ENCODE data around the gene BANF1.
A peak's percentile ranks its signal among the peaks of the same experiment; 100 is the strongest.

The BANF1 gene, protein sequence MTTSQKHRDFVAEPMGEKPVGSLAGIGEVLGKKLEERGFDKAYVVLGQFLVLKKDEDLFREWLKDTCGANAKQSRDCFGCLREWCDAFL

DNA sequence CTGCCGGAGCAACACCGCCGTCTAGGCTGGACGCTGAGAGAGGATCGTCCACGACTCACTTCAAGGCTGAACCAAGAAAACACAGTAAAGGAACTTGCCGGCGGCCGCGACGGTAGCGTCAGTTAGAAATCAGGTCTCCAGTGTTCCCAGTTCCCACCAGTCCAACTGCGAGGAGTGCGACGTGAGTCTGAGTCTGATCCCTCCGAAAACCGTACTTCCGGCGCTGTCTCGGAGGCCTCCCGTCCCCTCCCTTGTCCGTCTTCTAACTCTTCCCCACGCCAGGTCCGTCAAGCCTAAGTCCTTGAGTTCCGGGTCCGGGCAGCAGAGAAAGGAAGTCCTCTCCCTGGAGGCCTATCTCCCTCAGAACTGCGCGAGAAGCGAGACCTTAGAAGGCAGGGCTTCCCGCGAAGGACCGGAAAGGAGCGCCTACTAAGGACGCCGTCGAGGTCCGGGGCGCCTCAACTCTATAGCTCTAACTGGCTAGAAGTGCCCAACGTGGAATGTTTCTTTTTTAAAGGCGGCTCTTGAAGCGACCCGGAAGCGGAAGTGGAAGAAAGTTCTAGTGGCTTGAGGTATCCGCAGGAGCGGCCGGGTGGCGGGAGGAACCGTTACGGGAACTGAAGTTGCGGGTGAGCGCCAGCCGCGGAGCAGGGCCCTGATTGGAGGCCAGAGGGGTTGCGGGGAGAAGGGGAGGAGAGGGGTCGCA is at the start of gene BANF1, which contains the start of gene EIF1AD:
Gene BANF1, plus strand, starts transcription at position 562 of the 706 bp plus-strand sequence. CDS start 748 bp downstream, outside the sequence.
Gene EIF1AD, minus strand, starts transcription at position 216 of the 706 bp plus-strand sequence. CDS start 1,768 bp downstream, outside the sequence.
- DNase-seq (ENCODE audit: low read depth), result peak; percentile 100
- TF ChIP-seq POLR2A (IDR thresholded peaks at IDR 0.05; ENCODE audit: extremely low read depth, insufficient read length), result peak; percentile 86
- TF ChIP-seq MYC (IDR thresholded peaks at IDR 0.05; ENCODE audit: low read depth, low read length), result peak; percentile 91
- no peak for TF ChIP-seq CTCF (IDR thresholded peaks at IDR 0.05; ENCODE audit: low read depth, low read length)
- TF ChIP-seq, protein P1, sequence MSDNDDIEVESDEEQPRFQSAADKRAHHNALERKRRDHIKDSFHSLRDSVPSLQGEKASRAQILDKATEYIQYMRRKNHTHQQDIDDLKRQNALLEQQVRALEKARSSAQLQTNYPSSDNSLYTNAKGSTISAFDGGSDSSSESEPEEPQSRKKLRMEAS (IDR thresholded peaks at IDR 0.05; ENCODE audit: low read depth, low read length), result peak; percentile 79
- peak within 1 kb of the TSS; percentile 93 for H3K4me3 ChIP-seq (ENCODE audit: low read depth, low read length)

- no peak for DNase-seq (ENCODE audit: low read depth)
- no peak overlapping the region for H3K4me3 ChIP-seq (ENCODE audit: low read depth, low read length)
- TF ChIP-seq CTCF (IDR thresholded peaks at IDR 0.05; ENCODE audit: low read depth, low read length) (no peak), POLR2A (IDR thresholded peaks at IDR 0.05; ENCODE audit: extremely low read depth, insufficient read length) (no peak)
- TF ChIP-seq, protein P1 (IDR thresholded peaks at IDR 0.05; ENCODE audit: low read depth, low read length), result no peak
Measured at GRCh38 chr11:65953471-65953870, 48.8 kb upstream of the BANF1 start.

DNA sequence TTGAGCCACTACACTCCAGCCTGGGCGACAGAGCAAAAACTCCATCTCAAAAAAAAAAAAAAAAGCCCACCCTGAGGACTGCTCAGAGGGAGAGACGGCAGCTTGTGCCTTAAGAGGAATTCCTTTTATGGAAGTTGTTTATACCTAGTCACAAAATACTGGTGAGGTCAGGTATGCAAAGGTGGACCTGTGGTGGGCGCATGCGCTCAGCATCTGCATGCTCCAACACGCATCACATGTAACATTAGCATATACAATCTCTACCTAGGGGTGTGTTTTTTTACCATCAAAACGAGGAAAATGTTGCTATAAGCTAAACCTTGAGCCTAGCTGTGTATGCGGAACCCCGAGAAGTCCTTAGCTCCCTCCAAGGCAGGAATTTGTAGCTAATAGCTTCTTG is 47.5 kb upstream of the BANF1 start:
- DNase-seq (ENCODE audit: low read depth), result no peak
- no peak overlapping the region for H3K4me3 ChIP-seq (ENCODE audit: low read depth, low read length)
- TF ChIP-seq CTCF (IDR thresholded peaks at IDR 0.05; ENCODE audit: low read depth, low read length) (no peak), MYC (IDR thresholded peaks at IDR 0.05; ENCODE audit: low read depth, low read length) (no peak), POLR2A (IDR thresholded peaks at IDR 0.05; ENCODE audit: extremely low read depth, insufficient read length) (no peak)
- TF ChIP-seq, protein P1 (IDR thresholded peaks at IDR 0.05; ENCODE audit: low read depth, low read length), result no peak

- no peak overlapping the region for H3K4me3 ChIP-seq (ENCODE audit: low read depth, low read length)
Measured at GRCh38 chr11:65958291-65958690, 44.0 kb upstream of the BANF1 start.

GRCh38 chr11:65958774-65959420 is 43.4 kb upstream of the BANF1 start:
- DNase-seq (ENCODE audit: low read depth), result no peak
- no peak for TF ChIP-seq MYC (IDR thresholded peaks at IDR 0.05; ENCODE audit: low read depth, low read length)
- no peak for TF ChIP-seq CTCF (IDR thresholded peaks at IDR 0.05; ENCODE audit: low read depth, low read length)
- TF ChIP-seq POLR2A (IDR thresholded peaks at IDR 0.05; ENCODE audit: extremely low read depth, insufficient read length), result no peak
- TF ChIP-seq, protein P1 (IDR thresholded peaks at IDR 0.05; ENCODE audit: low read depth, low read length), result no peak

More at GRCh38 chr11:65958291-65958690, 44.0 kb upstream of the BANF1 start:
- TF ChIP-seq, protein P1 (IDR thresholded peaks at IDR 0.05; ENCODE audit: low read depth, low read length), result peak; percentile 84
- TF ChIP-seq MYC (IDR thresholded peaks at IDR 0.05; ENCODE audit: low read depth, low read length) (no peak; the same call in 1 of the 2 replicates), POLR2A (IDR thresholded peaks at IDR 0.05; ENCODE audit: extremely low read depth, insufficient read length) (no peak)
- DNase-seq (ENCODE audit: low read depth), result peak; percentile 57

More at GRCh38 chr11:65958774-65959420, 43.4 kb upstream of the BANF1 start:
- H3K4me3 ChIP-seq (ENCODE audit: low read depth, low read length), result no peak overlapping the region

Data from NB4 (cell line).